MM.1S (cell line): ENCODE measurements around the gene RPL32.
"Not testable (repeated sequence)": the region's sequence is repeated elsewhere in the genome, so short reads cannot be mapped to it uniquely, and the experiment has no call there.

Source experiments
- EZH2 ChIP-seq: fragments of 300-600 bp; sonication (generic); optimal IDR thresholded peaks from 2 replicates; pipeline ENCODE3; 2017; ENCODE audit warnings: low read depth, mild to moderate bottlenecking, antibody characterized with exemption, low read length, mixed read lengths
- EZH2phosphoT487 ChIP-seq: fragments of 300-600 bp; sonication (generic); IDR thresholded peaks from 2 replicates; pipeline ENCODE4 v1.6.1; 2018; ENCODE audit warnings: antibody characterized with exemption, low read length
- TF ChIP-seq, protein P1 (sequence below): fragments of 300-600 bp; sonication (generic); IDR thresholded peaks from 2 replicates; pipeline ENCODE4 v1.5.1; 2016; ENCODE audit warnings: antibody characterized with exemption, low read length, mixed read lengths

GRCh38 chr3:12878758-12879157 is 37.4 kb upstream of the RPL32 start:
- TF ChIP-seq EZH2, EZH2phosphoT487: not testable (repeated sequence)
- TF ChIP-seq, protein P1, sequence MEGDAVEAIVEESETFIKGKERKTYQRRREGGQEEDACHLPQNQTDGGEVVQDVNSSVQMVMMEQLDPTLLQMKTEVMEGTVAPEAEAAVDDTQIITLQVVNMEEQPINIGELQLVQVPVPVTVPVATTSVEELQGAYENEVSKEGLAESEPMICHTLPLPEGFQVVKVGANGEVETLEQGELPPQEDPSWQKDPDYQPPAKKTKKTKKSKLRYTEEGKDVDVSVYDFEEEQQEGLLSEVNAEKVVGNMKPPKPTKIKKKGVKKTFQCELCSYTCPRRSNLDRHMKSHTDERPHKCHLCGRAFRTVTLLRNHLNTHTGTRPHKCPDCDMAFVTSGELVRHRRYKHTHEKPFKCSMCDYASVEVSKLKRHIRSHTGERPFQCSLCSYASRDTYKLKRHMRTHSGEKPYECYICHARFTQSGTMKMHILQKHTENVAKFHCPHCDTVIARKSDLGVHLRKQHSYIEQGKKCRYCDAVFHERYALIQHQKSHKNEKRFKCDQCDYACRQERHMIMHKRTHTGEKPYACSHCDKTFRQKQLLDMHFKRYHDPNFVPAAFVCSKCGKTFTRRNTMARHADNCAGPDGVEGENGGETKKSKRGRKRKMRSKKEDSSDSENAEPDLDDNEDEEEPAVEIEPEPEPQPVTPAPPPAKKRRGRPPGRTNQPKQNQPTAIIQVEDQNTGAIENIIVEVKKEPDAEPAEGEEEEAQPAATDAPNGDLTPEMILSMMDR = not testable (repeated sequence)
